Parathyroid adenoma (tissue), 2 donors: Measurements from ENCODE around the gene DHCR7.

Experiments
- H2AFZ ChIP-seq: fragments of 300-600 bp; sonication (generic); one replicate; pipeline ENCODE4 v1.7.0; 2017; ENCODE audit warnings: antibody characterized with exemption, mild to moderate bottlenecking
- H3K27ac ChIP-seq: fragments of 300-600 bp; sonication (generic); one replicate; pipeline ENCODE4 v1.7.0; 2017
- H3K27me3 ChIP-seq: fragments of 300-600 bp; sonication (generic); one replicate; pipeline ENCODE4 v1.7.0; 2017; ENCODE audit warnings: low read length; ENCODE audit not compliant: control insufficient read depth, insufficient read depth
- H3K36me3 ChIP-seq: fragments of 300-600 bp; sonication (generic); one replicate; pipeline ENCODE4 v1.7.0; 2017; ENCODE audit warnings: low read length; ENCODE audit not compliant: control insufficient read depth, insufficient read depth
- H3K4me1 ChIP-seq: fragments of 300-600 bp; sonication (generic); one replicate; pipeline ENCODE4 v1.7.0; 2017; ENCODE audit warnings: control low read depth
- H3K4me2 ChIP-seq: fragments of 300-600 bp; sonication (generic); one replicate; pipeline ENCODE4 v1.7.0; 2017; ENCODE audit warnings: low read length
- H3K4me3 ChIP-seq: fragments of 300-600 bp; sonication (generic); one replicate; pipeline ENCODE4 v1.7.0; 2017; ENCODE audit warnings: low read depth, low read length
- H3K79me2 ChIP-seq: fragments of 300-600 bp; sonication (generic); one replicate; pipeline ENCODE4 v1.7.0; 2017; ENCODE audit warnings: control low read depth
- H3K9ac ChIP-seq: fragments of 300-600 bp; sonication (generic); one replicate; pipeline ENCODE4 v1.7.0; 2017; ENCODE audit warnings: mild to moderate bottlenecking
- H3K9me3 ChIP-seq: fragments of 300-600 bp; sonication (generic); one replicate; pipeline ENCODE4 v1.7.0; 2017; ENCODE audit warnings: low read length; ENCODE audit not compliant: control insufficient read depth
- TF ChIP-seq, protein P1 (sequence below): fragments of 300-600 bp; sonication (generic); IDR thresholded peaks from one replicate; pipeline ENCODE4 v1.7.0; 2017; ENCODE audit warnings: antibody characterized with exemption, mild to moderate bottlenecking
- donor health status: primary hyperparathyroidism.

The DHCR7 gene

DNA sequence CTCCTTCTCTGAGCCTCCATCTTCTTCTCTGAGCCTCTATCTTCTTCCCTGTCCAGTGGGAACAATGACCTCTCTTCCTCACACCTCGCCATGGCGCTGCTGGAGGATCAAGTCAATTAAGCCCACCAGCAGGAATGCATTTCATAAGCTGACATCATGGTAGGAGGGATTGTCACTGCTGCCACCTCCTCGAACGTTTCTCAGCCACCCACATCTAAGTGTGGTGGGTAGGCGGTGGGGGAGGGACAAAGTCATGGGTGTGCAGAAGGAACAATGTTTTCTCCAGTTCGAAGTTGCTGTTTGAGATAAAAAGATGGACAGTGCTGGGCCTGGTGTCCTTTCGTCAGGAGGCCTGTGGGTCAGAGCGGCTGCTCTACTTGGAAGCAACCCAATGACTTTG lies 44.0 kb downstream of the DHCR7 start:
- Histone ChIP-seq H3K9ac (no peak overlapping the region), H2AFZ (no peak overlapping the region), H3K4me3 (no peak overlapping the region), H3K79me2 (no peaks in the 10 kb centered on the region), H3K36me3 (no peaks in the 10 kb centered on the region), H3K27ac (no peak overlapping the region), H3K9me3 (no peaks in the 10 kb centered on the region), H3K4me2 (no peak overlapping the region), H3K4me1 (no peaks in the 10 kb centered on the region), H3K27me3 (no peaks in the 10 kb centered on the region)
- TF ChIP-seq, protein P1, sequence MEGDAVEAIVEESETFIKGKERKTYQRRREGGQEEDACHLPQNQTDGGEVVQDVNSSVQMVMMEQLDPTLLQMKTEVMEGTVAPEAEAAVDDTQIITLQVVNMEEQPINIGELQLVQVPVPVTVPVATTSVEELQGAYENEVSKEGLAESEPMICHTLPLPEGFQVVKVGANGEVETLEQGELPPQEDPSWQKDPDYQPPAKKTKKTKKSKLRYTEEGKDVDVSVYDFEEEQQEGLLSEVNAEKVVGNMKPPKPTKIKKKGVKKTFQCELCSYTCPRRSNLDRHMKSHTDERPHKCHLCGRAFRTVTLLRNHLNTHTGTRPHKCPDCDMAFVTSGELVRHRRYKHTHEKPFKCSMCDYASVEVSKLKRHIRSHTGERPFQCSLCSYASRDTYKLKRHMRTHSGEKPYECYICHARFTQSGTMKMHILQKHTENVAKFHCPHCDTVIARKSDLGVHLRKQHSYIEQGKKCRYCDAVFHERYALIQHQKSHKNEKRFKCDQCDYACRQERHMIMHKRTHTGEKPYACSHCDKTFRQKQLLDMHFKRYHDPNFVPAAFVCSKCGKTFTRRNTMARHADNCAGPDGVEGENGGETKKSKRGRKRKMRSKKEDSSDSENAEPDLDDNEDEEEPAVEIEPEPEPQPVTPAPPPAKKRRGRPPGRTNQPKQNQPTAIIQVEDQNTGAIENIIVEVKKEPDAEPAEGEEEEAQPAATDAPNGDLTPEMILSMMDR: no peak

DNA sequence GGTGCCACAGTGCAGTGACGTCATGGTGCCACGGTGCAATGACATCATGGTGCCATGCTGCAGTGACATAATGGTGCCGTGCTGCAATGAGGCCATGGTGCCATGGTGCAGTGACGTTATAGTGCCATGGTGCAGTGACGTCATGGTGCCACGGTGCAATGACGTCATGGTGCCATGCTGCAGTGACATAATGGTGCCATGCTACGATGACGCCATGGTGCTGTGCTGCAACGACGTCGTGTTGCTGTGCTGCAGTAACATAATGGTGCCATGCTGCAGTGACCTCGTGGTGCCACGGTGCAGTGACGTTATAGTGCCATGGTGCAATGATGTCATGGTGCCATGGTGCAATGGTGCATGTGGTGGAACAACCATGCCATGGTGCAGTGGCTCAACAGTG lies 45.3 kb downstream of the DHCR7 start:
- Histone ChIP-seq H3K9ac (no peak overlapping the region), H3K27me3 (no peaks in the 10 kb centered on the region), H3K36me3 (no peaks in the 10 kb centered on the region), H3K4me2 (no peak overlapping the region), H2AFZ (no peak overlapping the region), H3K27ac (no peak overlapping the region), H3K4me1 (no peaks in the 10 kb centered on the region), H3K4me3 (no peak overlapping the region), H3K9me3 (no peaks in the 10 kb centered on the region), H3K79me2 (no peaks in the 10 kb centered on the region)
- TF ChIP-seq, protein P1: no peak

DNA sequence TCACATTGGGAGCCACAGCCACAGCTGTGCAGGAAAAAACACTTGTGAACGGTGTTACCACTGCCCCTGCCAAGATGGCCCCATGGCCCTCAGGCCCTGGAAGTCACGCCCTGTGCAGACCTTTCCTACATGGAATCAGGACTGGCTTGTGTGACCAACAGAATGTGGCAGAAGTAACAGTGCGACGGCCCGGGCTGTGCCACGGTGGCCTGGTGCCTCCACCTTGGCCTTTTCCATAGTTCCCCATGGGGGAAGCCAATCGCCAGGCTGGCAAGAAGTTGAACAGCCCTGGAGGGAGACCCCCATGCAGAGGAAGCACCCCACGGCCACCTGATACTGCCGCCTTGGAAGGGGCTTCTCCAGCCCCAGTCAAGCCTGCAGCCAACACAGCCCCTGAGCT lies 48.0 kb downstream of the DHCR7 start:
- Histone ChIP-seq H3K4me1 (no peaks in the 10 kb centered on the region), H3K4me3 (no peak overlapping the region), H2AFZ (no peak overlapping the region), H3K9ac (no peak overlapping the region), H3K36me3 (no peaks in the 10 kb centered on the region), H3K9me3 (no peaks in the 10 kb centered on the region), H3K4me2 (no peak overlapping the region), H3K79me2 (no peaks in the 10 kb centered on the region), H3K27ac (no peak overlapping the region), H3K27me3 (no peaks in the 10 kb centered on the region)
- TF ChIP-seq, protein P1: no peak

DNA sequence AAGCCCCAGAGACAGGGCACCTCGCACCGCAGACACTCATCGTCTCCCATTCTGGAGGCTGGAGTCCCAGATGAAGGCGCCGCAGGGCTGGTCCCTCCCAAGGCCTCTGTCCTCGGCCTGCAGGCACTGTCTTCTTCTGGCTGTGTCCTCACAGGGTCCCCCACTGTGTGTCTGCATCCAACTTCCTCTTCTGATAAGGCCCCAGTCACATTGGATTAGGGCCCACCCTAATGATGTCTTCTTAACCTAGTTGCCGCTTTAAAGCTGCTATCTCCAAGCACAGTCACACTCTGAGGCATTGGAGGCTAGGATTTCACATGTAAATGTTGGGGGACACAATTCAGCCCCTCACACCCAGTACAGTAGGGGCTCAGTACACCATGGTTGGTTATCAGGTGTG lies 48.9 kb downstream of the DHCR7 start:
- H3K4me2 ChIP-seq: no peak overlapping the region
- H3K79me2 ChIP-seq: no peaks in the 10 kb centered on the region
- H2AFZ ChIP-seq: no peak overlapping the region
- no peak overlapping the region for H3K9ac ChIP-seq
- H3K4me3 ChIP-seq: no peak overlapping the region
- no peaks in the 10 kb centered on the region for H3K9me3 ChIP-seq
- no peak overlapping the region for H3K27ac ChIP-seq
- TF ChIP-seq, protein P1: no peak
- H3K4me1 ChIP-seq: no peaks in the 10 kb centered on the region
- H3K36me3 ChIP-seq: no peaks in the 10 kb centered on the region
- H3K27me3 ChIP-seq: no peaks in the 10 kb centered on the region

DNA sequence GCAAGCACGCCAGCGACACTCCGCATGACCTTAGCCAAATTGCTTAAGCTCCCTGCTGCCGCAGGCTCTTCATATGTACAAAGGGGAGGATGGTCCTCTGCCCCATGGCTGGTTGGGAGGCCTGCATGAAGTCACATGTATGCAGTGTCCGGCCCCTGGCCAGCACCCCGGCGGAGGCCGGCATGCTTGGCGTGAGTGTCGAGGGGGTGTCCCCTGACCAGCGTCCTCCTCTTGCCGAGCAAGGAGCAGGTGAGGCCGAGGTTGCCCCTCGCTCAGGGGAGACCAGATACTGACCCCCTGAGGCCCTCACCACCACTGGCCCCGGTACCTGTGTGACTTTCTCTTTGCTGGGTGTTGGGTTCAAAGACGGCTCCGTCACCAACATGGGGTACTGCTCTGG lies 50.2 kb downstream of the DHCR7 start:
- Histone ChIP-seq H3K27me3 (no peaks in the 10 kb centered on the region), H3K9me3 (no peaks in the 10 kb centered on the region), H3K4me3 (no peak overlapping the region), H3K27ac (no peak overlapping the region), H3K9ac (no peak overlapping the region), H3K4me1 (no peaks in the 10 kb centered on the region), H3K4me2 (no peak overlapping the region), H3K36me3 (no peaks in the 10 kb centered on the region), H3K79me2 (no peaks in the 10 kb centered on the region), H2AFZ (no peak overlapping the region)
- TF ChIP-seq, protein P1: no peak
